HFFc6 (cell line): Measurements from ENCODE around the gene RP2. TPM values are rescaled to one million over a fixed set of nuclear protein-coding genes. Genes with fewer than 3 reads are reported as not detected.

Experiments used
- DNase-seq: peaks from one replicate; pipeline ENCODE4 v3.0.0-alpha.2; 2018
- H3K27ac Mint-ChIP-seq: 2 replicates; pipeline ENCODE4 v1.8.0; 2020; ENCODE audit warnings: mild to moderate bottlenecking, mixed read lengths
- H3K27me3 Mint-ChIP-seq: 2 replicates; pipeline ENCODE4 v1.8.0; 2021; ENCODE audit warnings: mild to moderate bottlenecking, moderate library complexity, mixed read lengths; ENCODE audit not compliant: insufficient read depth
- H3K36me3 Mint-ChIP-seq: 2 replicates; pipeline ENCODE4 v1.8.0; 2021; ENCODE audit warnings: low read depth, mixed read lengths
- H3K4me1 Mint-ChIP-seq: 2 replicates; pipeline ENCODE4 v1.8.0; 2020; ENCODE audit warnings: low read depth, mixed read lengths
- H3K4me3 Mint-ChIP-seq: 2 replicates; pipeline ENCODE4 v1.8.0; 2020; ENCODE audit warnings: mild to moderate bottlenecking, moderate library complexity, mixed read lengths
- H3K9me3 Mint-ChIP-seq: 2 replicates; pipeline ENCODE4 v1.8.0; 2020; ENCODE audit warnings: mild to moderate bottlenecking, mixed read lengths
- CTCF ChIP-seq: fragments of 200-600 bp; sonication (generic); IDR thresholded peaks from 2 replicates; pipeline ENCODE4 v1.5.0; 2021; ENCODE audit warnings: antibody characterized with exemption, mild to moderate bottlenecking
- total RNA-seq, 6 experiments: library from RNA; stranded (reverse); fragmentation: NEBNext Ultra II Directional; extraction: Animal tissue kit (Norgen Biotek cat#: 25700); gene quantifications; 2 replicates in 1 of 6; 3 replicates in 5 of 6; pipeline ENCODE4 v1.2.3, GENCODE V29; 2021

RP2 gene
- total RNA-seq, 6 experiments from 2014 or later, result 10.7 to 12.7 (median 12.1) TPM

GRCh38 chrX:46837558-46838485 lies 979 bp downstream of the RP2 start:
- Mint-ChIP-seq H3K9me3 (no peaks in the 10 kb centered on the region), H3K27me3 (peaks cover 1% of the 10 kb centered on the region; the same call in 1 of the 2 replicates), H3K27ac (peak overlapping the region; percentile 98), H3K4me1 (peaks cover 17% of the 10 kb centered on the region), H3K4me3 (peak overlapping the region; percentile 97), H3K36me3 (no peaks in the 10 kb centered on the region)
- peak; percentile 23 for DNase-seq
- no peak for TF ChIP-seq CTCF

- no peak for TF ChIP-seq CTCF
- DNase-seq, result no peak
- H3K27me3 Mint-ChIP-seq, result peaks cover 1% of the 10 kb centered on the region; the same call in 1 of the 2 replicates
- peak overlapping the region; percentile 98 for H3K27ac Mint-ChIP-seq
- peak overlapping the region; percentile 97 for H3K4me3 Mint-ChIP-seq
- peaks cover 17% of the 10 kb centered on the region for H3K4me1 Mint-ChIP-seq
- H3K9me3 Mint-ChIP-seq, result no peaks in the 10 kb centered on the region
- no peaks in the 10 kb centered on the region for H3K36me3 Mint-ChIP-seq
These were observed 1.6 kb downstream of the RP2 start for GRCh38 chrX:46838486-46838870.

- peak overlapping the region; percentile 97 for H3K4me3 Mint-ChIP-seq
- H3K27ac Mint-ChIP-seq, result peak overlapping the region; percentile 98
- H3K27me3 Mint-ChIP-seq, result peaks cover 1% of the 10 kb centered on the region; the same call in 1 of the 2 replicates
- H3K4me1 Mint-ChIP-seq, result peaks cover 17% of the 10 kb centered on the region
- no peaks in the 10 kb centered on the region for H3K36me3 Mint-ChIP-seq
- peak; percentile 39 for DNase-seq
- TF ChIP-seq CTCF, result no peak
- H3K9me3 Mint-ChIP-seq, result no peaks in the 10 kb centered on the region
These were observed 2.2 kb downstream of the RP2 start for GRCh38 chrX:46838974-46839480.

- H3K4me1 Mint-ChIP-seq, result peaks cover 17% of the 10 kb centered on the region
- H3K36me3 Mint-ChIP-seq, result no peaks in the 10 kb centered on the region
- DNase-seq, result no peak
- peaks cover 1% of the 10 kb centered on the region; the same call in 1 of the 2 replicates for H3K27me3 Mint-ChIP-seq
- H3K4me3 Mint-ChIP-seq, result no peak overlapping the region
- no peak for TF ChIP-seq CTCF
- H3K9me3 Mint-ChIP-seq, result no peaks in the 10 kb centered on the region
- H3K27ac Mint-ChIP-seq, result peak overlapping the region; percentile 91
These were observed 4.1 kb downstream of the RP2 start for GRCh38 chrX:46840946-46841345.

- H3K4me3 Mint-ChIP-seq, result no peak overlapping the region
- no peaks in the 10 kb centered on the region for H3K9me3 Mint-ChIP-seq
- peaks cover 17% of the 10 kb centered on the region for H3K4me1 Mint-ChIP-seq
- no peaks in the 10 kb centered on the region for H3K36me3 Mint-ChIP-seq
- peaks cover 1% of the 10 kb centered on the region; the same call in 1 of the 2 replicates for H3K27me3 Mint-ChIP-seq
- TF ChIP-seq CTCF, result no peak
- peak overlapping the region; percentile 91 for H3K27ac Mint-ChIP-seq
- no peak for DNase-seq
These were observed 4.5 kb downstream of the RP2 start for GRCh38 chrX:46841346-46841745.
